ENCODE measurements around the gene PLA2G4C.

Gene PLA2G4C

DNA sequence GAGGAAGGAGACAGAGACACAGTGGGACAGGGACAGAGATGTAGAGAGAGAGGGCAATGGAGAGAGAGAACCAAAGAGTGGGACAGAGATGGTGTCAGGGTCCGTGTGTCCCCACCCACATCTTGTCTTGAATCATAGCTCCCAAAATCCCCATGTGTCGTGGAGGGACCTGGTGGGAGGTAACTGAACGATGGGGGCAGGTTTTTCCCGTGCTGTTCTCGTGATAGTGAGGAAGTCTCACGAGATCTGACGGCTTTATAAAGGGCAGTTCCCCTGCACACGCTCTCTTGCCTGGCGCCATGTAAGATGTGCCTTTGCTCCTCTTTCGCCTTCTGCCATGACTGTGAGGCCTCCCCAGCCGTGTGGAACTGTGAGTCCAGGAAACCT lies 7.5 kb upstream of the PLA2G4C start:
- CTCF ChIA-PET, result interaction anchor here (0.6 kb wide), 1 partner anchor 12 kb away, joined by 4 read pairs; no protein-coding TSS in a partner anchor
- TF ChIP-seq, protein P1, sequence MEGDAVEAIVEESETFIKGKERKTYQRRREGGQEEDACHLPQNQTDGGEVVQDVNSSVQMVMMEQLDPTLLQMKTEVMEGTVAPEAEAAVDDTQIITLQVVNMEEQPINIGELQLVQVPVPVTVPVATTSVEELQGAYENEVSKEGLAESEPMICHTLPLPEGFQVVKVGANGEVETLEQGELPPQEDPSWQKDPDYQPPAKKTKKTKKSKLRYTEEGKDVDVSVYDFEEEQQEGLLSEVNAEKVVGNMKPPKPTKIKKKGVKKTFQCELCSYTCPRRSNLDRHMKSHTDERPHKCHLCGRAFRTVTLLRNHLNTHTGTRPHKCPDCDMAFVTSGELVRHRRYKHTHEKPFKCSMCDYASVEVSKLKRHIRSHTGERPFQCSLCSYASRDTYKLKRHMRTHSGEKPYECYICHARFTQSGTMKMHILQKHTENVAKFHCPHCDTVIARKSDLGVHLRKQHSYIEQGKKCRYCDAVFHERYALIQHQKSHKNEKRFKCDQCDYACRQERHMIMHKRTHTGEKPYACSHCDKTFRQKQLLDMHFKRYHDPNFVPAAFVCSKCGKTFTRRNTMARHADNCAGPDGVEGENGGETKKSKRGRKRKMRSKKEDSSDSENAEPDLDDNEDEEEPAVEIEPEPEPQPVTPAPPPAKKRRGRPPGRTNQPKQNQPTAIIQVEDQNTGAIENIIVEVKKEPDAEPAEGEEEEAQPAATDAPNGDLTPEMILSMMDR (conservative IDR thresholded peaks at IDR 0.05; ENCODE audit: low read depth), result no peak
- POLR2A ChIA-PET (ENCODE audit: low non-redundant PET), result no interaction called here
- no peak overlapping the region for H3K27ac ChIP-seq
- DNase-seq (ENCODE audit: low spot score), result no peak

DNA sequence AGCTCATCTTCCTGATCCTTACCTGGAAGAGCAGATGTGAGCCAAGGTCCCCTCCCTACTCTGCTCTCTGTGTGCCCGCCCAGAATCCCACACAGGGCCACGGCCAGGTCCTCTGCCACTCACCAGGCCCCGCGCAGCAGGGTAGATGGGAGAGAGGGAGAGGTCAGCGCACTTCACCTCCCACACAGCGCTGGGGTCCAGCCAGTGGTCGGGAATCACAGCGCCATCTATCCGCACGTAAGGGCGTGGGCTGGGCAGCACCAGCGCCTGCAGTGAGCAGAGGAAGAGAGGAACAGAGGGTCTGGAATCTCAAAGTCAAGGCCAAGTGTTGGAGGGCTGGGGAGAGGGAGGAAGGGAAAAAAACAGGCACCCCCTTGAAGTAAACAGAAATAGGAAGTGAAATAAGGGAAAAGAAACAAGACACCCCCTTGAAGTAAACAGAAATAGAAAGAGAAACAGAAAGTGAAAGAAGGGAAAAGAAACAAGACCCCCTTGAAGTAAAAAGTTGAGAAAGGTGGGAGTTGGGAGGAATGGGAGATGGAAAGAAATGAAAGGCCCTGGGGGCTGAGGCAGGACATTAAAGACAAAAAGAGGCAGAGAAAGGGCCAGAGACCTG lies 7.0 kb upstream of the PLA2G4C start:
- no peak overlapping the region for H3K27ac ChIP-seq
- CTCF ChIA-PET, result no interaction called here
- no peak for DNase-seq (ENCODE audit: low spot score)
- TF ChIP-seq, protein P1 (conservative IDR thresholded peaks at IDR 0.05; ENCODE audit: low read depth), result no peak
- POLR2A ChIA-PET (ENCODE audit: low non-redundant PET), result interaction anchor here (0.7 kb wide), 1 partner anchor 9 kb away, joined by 3 read pairs; no protein-coding TSS in a partner anchor

DNA sequence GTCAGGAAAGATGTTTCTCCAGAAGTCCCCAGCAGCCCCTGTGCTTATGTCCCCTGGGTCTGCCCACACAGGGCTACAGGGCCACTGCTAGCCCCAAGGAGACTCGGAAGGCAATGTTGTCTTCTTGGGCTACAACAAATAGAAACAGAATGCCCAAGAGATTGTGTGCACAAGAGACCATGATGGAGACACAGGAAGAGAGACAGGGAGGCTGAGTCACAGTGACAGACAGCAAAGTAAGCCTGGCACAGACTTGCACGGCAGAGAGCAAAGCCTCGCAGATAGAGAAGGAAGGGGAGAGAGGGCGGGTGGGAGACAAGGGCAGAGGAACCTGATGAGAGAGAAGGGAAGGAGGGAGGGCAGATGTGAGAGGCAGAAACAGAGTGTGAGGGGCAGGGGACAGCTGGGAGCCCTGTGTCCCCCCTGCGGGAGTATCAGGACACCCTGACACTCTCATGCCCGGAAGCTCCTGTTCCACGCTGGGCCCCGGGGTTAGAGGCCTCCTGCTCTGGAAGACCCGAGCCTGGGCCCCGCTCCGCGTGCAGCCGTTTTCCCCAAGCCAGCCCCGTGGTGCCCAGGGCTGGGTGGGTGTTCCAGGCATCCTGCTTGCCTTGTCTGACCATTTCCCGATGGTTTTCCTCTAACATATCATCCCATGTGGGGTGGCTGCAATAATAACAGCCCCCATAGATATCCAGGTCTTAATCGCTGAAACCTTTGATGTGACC lies 2.7 kb upstream of the PLA2G4C start:
- TF ChIP-seq, protein P1 (conservative IDR thresholded peaks at IDR 0.05; ENCODE audit: low read depth), result no peak
- H3K27ac ChIP-seq, result no peak overlapping the region
- CTCF ChIA-PET, result no interaction called here
- DNase-seq (ENCODE audit: low spot score), result no peak
- POLR2A ChIA-PET (ENCODE audit: low non-redundant PET), result no interaction called here

DNA sequence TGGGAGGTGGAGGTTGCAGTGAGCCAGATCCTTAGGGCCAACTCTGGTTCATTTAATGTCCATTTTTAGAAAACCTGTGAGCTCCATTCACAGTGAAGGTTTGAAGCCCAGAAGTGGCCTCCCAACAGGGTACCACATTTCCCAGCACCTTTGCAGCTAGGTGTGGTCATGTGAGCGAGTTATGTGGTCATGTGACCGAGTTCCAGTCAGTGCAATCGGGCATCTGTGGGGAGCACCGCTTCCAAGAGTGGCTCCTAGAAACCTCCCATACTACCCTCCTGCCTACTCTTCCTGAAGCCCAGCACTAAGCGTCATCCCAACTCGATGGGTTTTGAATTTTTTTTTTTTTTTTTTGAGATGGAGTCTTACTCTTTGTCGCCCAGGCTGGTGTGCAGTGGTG lies 663 bp upstream of the PLA2G4C start:
- CTCF ChIA-PET, result interaction anchor here (1.0 kb wide), 1 partner anchor 148 kb away, joined by 5 read pairs; no protein-coding TSS in a partner anchor

DNA sequence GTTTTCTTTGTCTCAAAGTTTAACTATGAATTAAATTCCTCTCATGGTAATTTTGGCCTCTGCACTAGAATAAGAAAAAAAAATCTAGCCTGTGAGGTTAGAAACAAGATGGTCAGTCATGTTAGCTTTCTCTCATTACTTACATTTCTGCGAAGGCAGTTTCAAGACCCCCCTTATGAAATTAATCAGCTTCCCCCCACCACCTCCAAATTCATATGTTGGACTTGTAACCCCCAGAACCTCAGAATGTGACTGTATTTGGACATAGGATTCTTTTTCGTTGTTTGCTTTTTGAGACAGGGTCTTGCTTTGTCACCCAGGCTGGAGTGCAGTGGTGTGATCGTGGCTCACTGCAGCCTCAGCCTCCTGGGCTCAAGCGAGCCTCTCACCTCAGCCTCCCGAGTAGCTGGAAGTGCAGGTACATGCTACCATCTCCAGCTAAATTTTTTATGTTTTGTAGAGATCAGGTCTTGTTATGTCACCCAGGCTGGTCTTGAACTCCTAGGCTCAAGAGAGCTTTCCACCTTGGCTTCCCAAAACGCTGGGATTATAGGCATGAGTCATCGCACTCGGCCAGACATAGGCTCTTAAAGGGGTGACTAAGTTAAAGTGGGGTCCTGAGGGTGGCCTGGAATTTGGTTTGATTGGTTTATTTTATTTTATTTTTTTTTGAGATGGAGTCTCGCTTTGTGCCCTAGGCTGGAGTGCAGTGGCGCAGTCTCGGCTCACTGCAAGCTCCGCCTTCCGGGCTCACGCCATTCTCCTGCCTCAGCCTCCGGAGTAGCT lies 1.4 kb downstream of the PLA2G4C start:
- ChIA-PET CTCF (interaction anchor here (0.6 to 2.3 kb wide), 3 partner anchors 10 to 144 kb away, joined by 3 to 29 read pairs (median 8); no protein-coding TSS in a partner anchor), POLR2A (ENCODE audit: low non-redundant PET) (no interaction called here)
- TF ChIP-seq, protein P1 (conservative IDR thresholded peaks at IDR 0.05; ENCODE audit: low read depth), result no peak
- H3K27ac ChIP-seq, result no peak overlapping the region
- no peak for DNase-seq (ENCODE audit: low spot score)

More for the DNA sequence above, 663 bp upstream of the PLA2G4C start:
- TF ChIP-seq, protein P1 (conservative IDR thresholded peaks at IDR 0.05; ENCODE audit: low read depth), result no peak
- DNase-seq (ENCODE audit: low spot score), result no peak
- H3K27ac ChIP-seq, result peak overlapping the region; percentile 74
- POLR2A ChIA-PET (ENCODE audit: low non-redundant PET), result no interaction called here

DNA sequence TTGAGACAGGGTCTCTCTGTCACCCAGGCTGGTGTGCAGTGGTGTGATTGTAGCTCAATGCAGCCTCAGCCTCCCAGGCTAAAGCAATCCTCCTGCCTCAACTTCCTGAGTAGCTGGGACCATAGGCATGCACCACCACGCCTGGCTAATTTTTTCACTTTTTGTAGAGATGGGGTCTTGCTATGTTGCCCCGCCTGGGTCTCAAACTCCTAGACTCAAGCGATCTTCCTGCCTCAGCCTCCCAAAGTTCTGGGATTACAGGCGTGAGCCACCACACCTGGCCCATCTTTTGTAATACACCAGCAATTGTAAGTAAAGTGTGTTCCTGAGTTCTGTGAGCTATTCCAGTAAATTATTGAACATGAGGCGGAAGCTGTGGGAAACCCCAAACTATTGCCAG lies 6.7 kb downstream of the PLA2G4C start:
- TF ChIP-seq, protein P1 (conservative IDR thresholded peaks at IDR 0.05; ENCODE audit: low read depth), result no peak
- no peak for DNase-seq (ENCODE audit: low spot score)
- no peak overlapping the region for H3K27ac ChIP-seq
- ChIA-PET CTCF (interaction anchor here (0.6 to 0.9 kb wide), 3 partner anchors 15 to 138 kb away, joined by 3 to 4 read pairs (median 3); no protein-coding TSS in a partner anchor), POLR2A (ENCODE audit: low non-redundant PET) (no interaction called here)

Measured in RWPE1 (cell line).